HG02763 (cell line): ENCODE data around the gene PSME3.
"Not testable (repeated sequence)": the region's sequence is repeated elsewhere in the genome, so short reads cannot be mapped to it uniquely, and the experiment has no call there.

ENCODE experiments used
- ATAC-seq: cut with Tn5 transposase; IDR thresholded peaks from one replicate; pipeline ENCODE4 v1.9.1; 2021; ENCODE audit warnings: mild to moderate bottlenecking, moderate library complexity; ENCODE audit not compliant: unreplicated experiment

The PSME3 gene

GRCh38 chr17:42849031-42849430 lies 15.8 kb downstream of the PSME3 start:
- ATAC-seq = no peak

GRCh38 chr17:42849451-42850181 lies 16.4 kb downstream of the PSME3 start:
- no peak for ATAC-seq

- no peak for ATAC-seq
These were observed 17.8 kb downstream of the PSME3 start, which contains the start of gene AOC3 for GRCh38 chr17:42850954-42851353. TSS of gene AOC3 (plus strand) at chr17:42851199. CDS start at chr17:42851344, 145 bp downstream.

- not testable (repeated sequence) for ATAC-seq
These were observed 18.4 kb downstream of the PSME3 start for GRCh38 chr17:42851371-42852240.

- ATAC-seq = no peak
These were observed 19.2 kb downstream of the PSME3 start for GRCh38 chr17:42852351-42852750.

- ATAC-seq = no peak
These were observed 19.8 kb downstream of the PSME3 start for GRCh38 chr17:42853004-42853403.

GRCh38 chr17:42853597-42853967 lies 20.4 kb downstream of the PSME3 start:
- ATAC-seq = no peak

- ATAC-seq = no peak
These were observed 21.0 kb downstream of the PSME3 start for GRCh38 chr17:42853968-42854790.

GRCh38 chr17:42855048-42855596 lies 21.9 kb downstream of the PSME3 start:
- no peak for ATAC-seq

- not testable (repeated sequence) for ATAC-seq
These were observed 22.9 kb downstream of the PSME3 start for GRCh38 chr17:42856093-42856492.

- ATAC-seq = not testable (repeated sequence)
These were observed 23.3 kb downstream of the PSME3 start for GRCh38 chr17:42856516-42856915.

GRCh38 chr17:42857389-42857788 lies 24.2 kb downstream of the PSME3 start:
- ATAC-seq = no peak

GRCh38 chr17:42865638-42866094 lies 32.5 kb downstream of the PSME3 start:
- ATAC-seq = no peak

GRCh38 chr17:42866216-42866615 lies 33.0 kb downstream of the PSME3 start:
- no peak for ATAC-seq

- no peak for ATAC-seq
These were observed 33.7 kb downstream of the PSME3 start for GRCh38 chr17:42866631-42867575.

GRCh38 chr17:42867694-42868261 lies 34.6 kb downstream of the PSME3 start:
- ATAC-seq = not testable (repeated sequence)

- no peak for ATAC-seq
These were observed 35.1 kb downstream of the PSME3 start for GRCh38 chr17:42868338-42868737.

- no peak for ATAC-seq
These were observed 38.5 kb downstream of the PSME3 start for GRCh38 chr17:42871647-42872046.

GRCh38 chr17:42872251-42872965 lies 39.2 kb downstream of the PSME3 start:
- ATAC-seq = no peak
